Endothelial cell of umbilical vein (primary cell): ENCODE measurements around the gene MPC2. TPM values are rescaled to one million over a fixed set of nuclear protein-coding genes. Genes with fewer than 3 reads are reported as not detected.
"Not testable (repeated sequence)": the region's sequence is repeated elsewhere in the genome, so short reads cannot be mapped to it uniquely, and the experiment has no call there.

Experiments
- BruUV-seq: library from RNA; stranded (reverse); fragments of 400-500 nt; replicated peaks from 2 replicates; lab custom pipeline; 2021; lab: Mats Ljungman, UMichigan
- CTCF ChIA-PET: fragments of 300-600, 350-600 bp; sonication (Branson Sonifier 250); formaldehyde crosslinking; loops from one replicate; lab custom pipeline; 2021; ENCODE audit warnings: antibody characterized with exemption, inconsistent platforms; lab: Charles Lee
- POLR2A ChIA-PET: fragments of 300-600, 350-600 bp; sonication (Branson Sonifier 250); formaldehyde crosslinking; loops from one replicate; lab custom pipeline; 2021; ENCODE audit warnings: antibody characterized with exemption, inconsistent platforms; lab: Charles Lee
- DNase-seq: peaks from one replicate; pipeline ENCODE4 v3.0.0-alpha.2; 2011; ENCODE audit warnings: low read depth, low spot score
- FAIRE-seq: peaks from 2 replicates; lab custom pipeline; 2011; peaks lifted over from hg19 to GRCh38; lab: Jason Lieb, UNC
- H2AFZ ChIP-seq: 2 replicates; pipeline ENCODE4 v1.6.0; 2012; ENCODE audit warnings: low read depth, low read length, control low read depth, inconsistent platforms
- H3K27ac ChIP-seq: 2 replicates; pipeline ENCODE4 v1.5.1; 2011; ENCODE audit warnings: low read depth, mild to moderate bottlenecking, control low read depth, low read length, moderate library complexity; ENCODE audit not compliant: insufficient read depth
- H3K27me3 ChIP-seq, 2 experiments: 2 replicates each; pipeline versions ENCODE4 v1.6.0 to v1.6.1; 2011; ENCODE audit warnings: low read length in 2 of 2, mixed read lengths in 1 of 2; ENCODE audit not compliant: control insufficient read depth in 2 of 2, insufficient read depth in 2 of 2
- H3K36me3 ChIP-seq, 2 experiments: 2 replicates in 1 of 2; 3 replicates in 1 of 2; pipeline ENCODE4 v1.5.1; 2011; ENCODE audit warnings: low read length in 2 of 2, mild to moderate bottlenecking in 1 of 2, moderate library complexity in 1 of 2; ENCODE audit not compliant: control insufficient read depth in 2 of 2, insufficient read depth in 2 of 2; ENCODE audit errors: extremely low read depth in 1 of 2
- H3K4me1 ChIP-seq: 3 replicates; pipeline ENCODE4 v1.5.1; 2011; ENCODE audit warnings: mild to moderate bottlenecking, low read length; ENCODE audit not compliant: control insufficient read depth, insufficient read depth; ENCODE audit errors: extremely low read depth
- H3K4me2 ChIP-seq: 2 replicates; pipeline ENCODE4 v1.6.1; 2011; ENCODE audit warnings: low read length, control low read depth, mixed read lengths; ENCODE audit not compliant: insufficient read depth
- H3K4me3 ChIP-seq, 3 experiments: fragments of 200-600 bp in 1 of 3; sonication (generic), shearing (Covaris generic) in 1 of 3; replicated peaks in 1 of 3; 2 replicates each; pipeline ENCODE4 v1.5.1; 2011 to 2016; ENCODE audit warnings: control low read depth in 3 of 3, low read length in 3 of 3, mild to moderate bottlenecking in 2 of 3, inconsistent platforms in 1 of 3, low read depth in 1 of 3, moderate library complexity in 1 of 3; ENCODE audit not compliant: insufficient read depth in 1 of 3
- H3K79me2 ChIP-seq: 2 replicates; pipeline ENCODE4 v1.6.0; 2012; ENCODE audit warnings: low read length, inconsistent platforms; ENCODE audit not compliant: control insufficient read depth, insufficient read depth
- H3K9ac ChIP-seq: replicated peaks from 2 replicates; pipeline ENCODE3; 2011; ENCODE audit warnings: low read length, control low read depth; ENCODE audit not compliant: insufficient read depth; ENCODE audit errors: extremely low read depth
- H3K9me1 ChIP-seq: replicated peaks from 3 replicates; pipeline ENCODE4 v1.6.0; 2011; ENCODE audit warnings: mild to moderate bottlenecking, low read length; ENCODE audit not compliant: control insufficient read depth, insufficient read depth; ENCODE audit errors: extremely low read depth
- H3K9me3 ChIP-seq: replicated peaks from 2 replicates; pipeline ENCODE4 v1.5.1; 2012; ENCODE audit warnings: low read length, inconsistent platforms; ENCODE audit not compliant: control insufficient read depth, insufficient read depth
- H4K20me1 ChIP-seq: replicated peaks from 2 replicates; pipeline ENCODE3; 2011; ENCODE audit warnings: mild to moderate bottlenecking, low read length; ENCODE audit not compliant: control insufficient read depth, insufficient read depth; ENCODE audit errors: extremely low read depth
- FOS ChIP-seq: IDR thresholded peaks from 2 replicates; pipeline ENCODE4 v1.6.1; 2011; ENCODE audit warnings: mild to moderate bottlenecking, low read length, moderate library complexity, borderline replicate concordance; ENCODE audit not compliant: insufficient read depth
- JUN ChIP-seq: IDR thresholded peaks from 2 replicates; pipeline ENCODE4 v1.6.1; 2011; ENCODE audit warnings: borderline replicate concordance, low read depth; ENCODE audit not compliant: insufficient read length, insufficient read depth
- MAX ChIP-seq: IDR thresholded peaks from 2 replicates; pipeline ENCODE4 v1.6.1; 2011; ENCODE audit not compliant: insufficient read depth, insufficient read length
- MYC ChIP-seq: IDR thresholded peaks from one replicate; pipeline ENCODE4 v1.6.1; 2011; ENCODE audit warnings: mild to moderate bottlenecking, low read depth, low read length
- POLR2AphosphoS5 ChIP-seq: IDR thresholded peaks from 2 replicates; pipeline ENCODE4 v1.6.1; 2012; ENCODE audit warnings: low read depth, mild to moderate bottlenecking, control low read depth, low read length, moderate library complexity; ENCODE audit not compliant: insufficient read depth
- dilution Hi-C: fragments of 300-500 bp; cut with MboI; formaldehyde crosslinking; loops from one replicate; pipeline ENCODE4 v1.15.0; 2019; ENCODE audit warnings: low sequenced_read_pairs; ENCODE audit not compliant: extremely low pct_ligation_motif_present
- intact Hi-C: fragments of 100-400 bp; cut with micrococcal nuclease; formaldehyde crosslinking; loops from one replicate; pipeline ENCODE4 v1.10.0; 2022
- polyA plus RNA-seq, 4 experiments: library from polyadenylated mRNA; depleted of rRNA in 3 of 4; stranded (reverse) in 3 of 4; unstranded in 1 of 4; fragments of >200 nt; gene quantifications; 2 replicates each; pipeline versions ENCODE4 v1.2.1 to v1.2.3, GENCODE V29; 2011 to 2012; ENCODE audit warnings: missing spikeins in 1 of 4
- total RNA-seq: library from RNA; stranded (reverse); gene quantifications from 2 replicates; pipeline ENCODE4 v1.2.3, GENCODE V29; 2021

The MPC2 gene
- total and polyA plus RNA-seq, 2 donors (not counting 3 experiments of a cell fraction or from before 2014, with no cell fraction given), result 14.9 to 35.8 TPM

- peaks cover 3% of the 10 kb centered on the region for H3K79me2 ChIP-seq
- H3K9ac ChIP-seq, result no peak overlapping the region
- H2AFZ ChIP-seq, result no peak overlapping the region
- no peak overlapping the region for H3K4me3 ChIP-seq
- H3K4me2 ChIP-seq, result no peak overlapping the region
- BruUV-seq, result no TSS peak
- no peaks in the 10 kb centered on the region for H3K9me1 ChIP-seq
- no peak for DNase-seq
- H3K9me3 ChIP-seq, result no peaks in the 10 kb centered on the region
- TF ChIP-seq FOS, result no peak
- no peak for TF ChIP-seq JUN
- TF ChIP-seq POLR2AphosphoS5, result no peak
- TF ChIP-seq MYC, result no peak
- no peak for TF ChIP-seq MAX
- intact Hi-C loops (no loop called here), dilution Hi-C loops (no loop called here)
- H4K20me1 ChIP-seq, result no peaks in the 10 kb centered on the region
- peaks cover 8% of the 10 kb centered on the region for H3K4me1 ChIP-seq
- no peak for FAIRE-seq
- H3K36me3 ChIP-seq, result no peaks in the 10 kb centered on the region
- no peaks in the 10 kb centered on the region for H3K27me3 ChIP-seq
- POLR2A ChIA-PET, result no interaction called here
- CTCF ChIA-PET, result interaction anchor here (1.0 to 1.3 kb wide), 4 partner anchors 8 to 21 kb away, joined by 3 to 4 read pairs (median 3); partner anchors contain the start of gene ADCY10
- H3K27ac ChIP-seq, result no peak overlapping the region
Measured at GRCh38 chr1:167929725-167930124, 7.1 kb downstream of the MPC2 start.

- BruUV-seq, CTCF ChIA-PET, H3K4me1 ChIP-seq, FAIRE-seq, H2AFZ ChIP-seq, H3K9me3 ChIP-seq, H3K79me2 ChIP-seq, H3K36me3 ChIP-seq, DNase-seq, dilution Hi-C loops, H3K27me3 ChIP-seq, H3K9me1 ChIP-seq, intact Hi-C loops, H3K27ac ChIP-seq, H4K20me1 ChIP-seq, H3K4me3 ChIP-seq, H3K4me2 ChIP-seq, H3K9ac ChIP-seq: not testable (repeated sequence)
- POLR2A ChIA-PET, result interaction anchor here (1.1 kb wide), 1 partner anchor 8 kb away, joined by 7 read pairs; the partner anchor contains the start of genes DCAF6 and MPC2
Measured at GRCh38 chr1:167928919-167929318, 8.0 kb downstream of the MPC2 start.
